Measurements from ENCODE around the gene NELL1. TPM values are rescaled to one million over a fixed set of nuclear protein-coding genes. Genes with fewer than 3 reads are reported as not detected.

NELL1 gene
- total RNA-seq, 4 donors from 2014 or later = not detected

GRCh38 chr11:21072558-21072957 lies 403.2 kb downstream of the NELL1 start:
- H3K36me3 ChIP-seq = no peaks in the 10 kb centered on the region
- DNase-seq (no peak), ATAC-seq (no peak)
- no peak for TF ChIP-seq CTCF (IDR thresholded peaks at IDR 0.05 in 4 of 5, conservative IDR thresholded peaks at IDR 0.05 in 1 of 5)
- no peak for TF ChIP-seq POLR2A (IDR thresholded peaks at IDR 0.05)
- in situ Hi-C loops (cut with MboI; ENCODE audit: low sequenced_read_pairs in 4 of 4) (no loop called here), intact Hi-C loops (cut with DNase I; ENCODE audit: low total_unique reads) (no loop called here)
- H3K27ac ChIP-seq = no peak overlapping the region
- no peaks in the 10 kb centered on the region for H3K27me3 ChIP-seq
- no peaks in the 10 kb centered on the region for H3K4me1 ChIP-seq
- H3K9me3 ChIP-seq = no peaks in the 10 kb centered on the region
- H3K4me3 ChIP-seq = no peak overlapping the region

GRCh38 chr11:21082853-21083252 lies 413.5 kb downstream of the NELL1 start:
- TF ChIP-seq CTCF (IDR thresholded peaks at IDR 0.05 in 4 of 5, conservative IDR thresholded peaks at IDR 0.05 in 1 of 5) (no peak), POLR2A (IDR thresholded peaks at IDR 0.05) (no peak)
- in situ Hi-C loops (cut with MboI; ENCODE audit: low sequenced_read_pairs in 4 of 4) = no loop called here
- Histone ChIP-seq H3K9me3 (no peaks in the 10 kb centered on the region), H3K27me3 (no peaks in the 10 kb centered on the region), H3K36me3 (no peaks in the 10 kb centered on the region), H3K4me1 (no peaks in the 10 kb centered on the region), H3K4me3 (no peak overlapping the region), H3K27ac (no peak overlapping the region)
- DNase-seq (no peak), ATAC-seq (no peak)
- intact Hi-C loops (cut with DNase I; ENCODE audit: low total_unique reads) = no loop called here

GRCh38 chr11:21088930-21089329 lies 419.5 kb downstream of the NELL1 start:
- Histone ChIP-seq H3K4me3 (no peak overlapping the region), H3K4me1 (no peaks in the 10 kb centered on the region), H3K27me3 (peaks cover 0 to 4% (median 0%) of the 10 kb centered on the region in 3 donors), H3K36me3 (no peaks in the 10 kb centered on the region), H3K27ac (no peak overlapping the region), H3K9me3 (no peaks in the 10 kb centered on the region)
- TF ChIP-seq CTCF (IDR thresholded peaks at IDR 0.05 in 4 of 5, conservative IDR thresholded peaks at IDR 0.05 in 1 of 5) (no peak), POLR2A (IDR thresholded peaks at IDR 0.05) (no peak)
- DNase-seq (no peak), ATAC-seq (no peak)
- in situ Hi-C loops (cut with MboI; ENCODE audit: low sequenced_read_pairs in 4 of 4) = no loop called here
- intact Hi-C loops (cut with DNase I; ENCODE audit: low total_unique reads) = no loop called here

GRCh38 chr11:21104641-21105040 lies 435.3 kb downstream of the NELL1 start:
- no peak for DNase-seq
- H3K27me3 ChIP-seq = no peaks in the 10 kb centered on the region
- H3K27ac ChIP-seq = no peak overlapping the region
- H3K9me3 ChIP-seq = no peaks in the 10 kb centered on the region
- TF ChIP-seq CTCF (IDR thresholded peaks at IDR 0.05 in 4 of 5, conservative IDR thresholded peaks at IDR 0.05 in 1 of 5) (no peak), POLR2A (IDR thresholded peaks at IDR 0.05) (no peak)
- in situ Hi-C loops (cut with MboI; ENCODE audit: low sequenced_read_pairs in 4 of 4) (no loop called here), intact Hi-C loops (cut with DNase I; ENCODE audit: low total_unique reads) (no loop called here)
- no peaks in the 10 kb centered on the region for H3K4me1 ChIP-seq
- no peak overlapping the region for H3K4me3 ChIP-seq
- no peaks in the 10 kb centered on the region for H3K36me3 ChIP-seq
- ATAC-seq = no peak

GRCh38 chr11:21105196-21105917 lies 436.0 kb downstream of the NELL1 start:
- TF ChIP-seq POLR2A (IDR thresholded peaks at IDR 0.05) (no peak), CTCF (IDR thresholded peaks at IDR 0.05 in 4 of 5, conservative IDR thresholded peaks at IDR 0.05 in 1 of 5) (no peak)
- ATAC-seq (no peak), DNase-seq (no peak)
- Histone ChIP-seq H3K4me1 (no peaks in the 10 kb centered on the region), H3K27me3 (no peaks in the 10 kb centered on the region), H3K9me3 (no peaks in the 10 kb centered on the region), H3K27ac (no peak overlapping the region), H3K4me3 (no peak overlapping the region), H3K36me3 (no peaks in the 10 kb centered on the region)
- intact Hi-C loops (cut with DNase I; ENCODE audit: low total_unique reads) (no loop called here), in situ Hi-C loops (cut with MboI; ENCODE audit: low sequenced_read_pairs in 4 of 4) (no loop called here)
